H1 (cell line): ENCODE data around the gene RTP2. TPM values are rescaled to one million over a fixed set of nuclear protein-coding genes. Genes with fewer than 3 reads are reported as not detected.

Experiments
- CTCF ChIA-PET: fragments of 300-600 bp; sonication (Branson Sonifier 250); formaldehyde crosslinking; loops from one replicate; lab custom pipeline; 2021; ENCODE audit not compliant: partially characterized antibody; lab: Charles Lee
- POLR2A ChIA-PET: fragments of 300-600 bp; sonication (Branson Sonifier 250); formaldehyde crosslinking; loops from one replicate; lab custom pipeline; 2021; ENCODE audit warnings: inconsistent platforms; ENCODE audit not compliant: partially characterized antibody; lab: Charles Lee
- DNase-seq, 2 experiments: peaks; one replicate each; pipeline versions ENCODE4 v3.0.0 to v3.0.0-alpha.2; 2010 to 2022; ENCODE audit warnings: low spot score in 2 of 2, low read depth in 1 of 2, mixed read lengths in 1 of 2
- FAIRE-seq: peaks from 2 replicates; lab custom pipeline; 2011; peaks lifted over from hg19 to GRCh38; lab: Jason Lieb, UNC
- H2AFZ ChIP-seq: 2 replicates; pipeline ENCODE4 v1.8.1; 2012; ENCODE audit warnings: low read length, inconsistent platforms
- H2AK5ac ChIP-seq: 2 replicates; pipeline ENCODE4 v1.6.1; 2013; ENCODE audit warnings: low read depth, low read length
- H2BK120ac ChIP-seq: replicated peaks from 2 replicates; pipeline ENCODE3; 2013; ENCODE audit warnings: low read depth, low read length, inconsistent platforms
- H2BK12ac ChIP-seq: 2 replicates; pipeline ENCODE4 v1.6.1; 2013; ENCODE audit warnings: low read depth, low read length
- H2BK15ac ChIP-seq: 2 replicates; pipeline ENCODE4 v1.6.1; 2013; ENCODE audit warnings: low read length
- H2BK20ac ChIP-seq: 2 replicates; pipeline ENCODE4 v1.6.1; 2013; ENCODE audit warnings: low read length
- H2BK5ac ChIP-seq: 2 replicates; pipeline ENCODE4 v1.6.1; 2013; ENCODE audit warnings: low read depth, low read length
- H3K14ac ChIP-seq: 2 replicates; pipeline ENCODE4 v1.6.1; 2013; ENCODE audit warnings: inconsistent platforms; ENCODE audit not compliant: insufficient read length
- H3K18ac ChIP-seq: 2 replicates; pipeline ENCODE4 v1.6.1; 2013; ENCODE audit warnings: low read length; ENCODE audit errors: extremely low read depth
- H3K23ac ChIP-seq: 2 replicates; pipeline ENCODE4 v1.6.1; 2013; ENCODE audit warnings: inconsistent platforms; ENCODE audit not compliant: insufficient read length
- H3K23me2 ChIP-seq: 2 replicates; pipeline ENCODE4 v1.6.1; 2013; ENCODE audit warnings: low read depth, low read length
- H3K27ac ChIP-seq: 2 replicates; pipeline ENCODE4 v1.6.1; 2011; ENCODE audit warnings: low read depth, low read length, inconsistent platforms
- H3K27me3 ChIP-seq, 4 experiments: replicated peaks in 1 of 4; 1 replicate in 1 of 4; 2 replicates in 3 of 4; pipeline versions ENCODE4 v1.6.1 to v1.8.1; 2011 to 2013; ENCODE audit warnings: low read length in 3 of 4, mild to moderate bottlenecking in 3 of 4, inconsistent platforms in 2 of 4, mixed read lengths in 2 of 4, moderate library complexity in 1 of 4; ENCODE audit not compliant: control insufficient read depth in 3 of 4, insufficient read depth in 3 of 4; ENCODE audit errors: extremely low read depth in 1 of 4
- H3K36me3 ChIP-seq, 4 experiments: 2 replicates each; pipeline versions ENCODE4 v1.6.1 to v1.8.1; 2011 to 2013; ENCODE audit warnings: mild to moderate bottlenecking in 4 of 4, low read length in 3 of 4, moderate library complexity in 2 of 4, control low read depth in 1 of 4, inconsistent platforms in 1 of 4; ENCODE audit not compliant: insufficient read depth in 4 of 4, control insufficient read depth in 2 of 4
- H3K4ac ChIP-seq: replicated peaks from 2 replicates; pipeline ENCODE3; 2013; ENCODE audit warnings: low read length, low read depth, mixed read lengths, inconsistent platforms; ENCODE audit not compliant: insufficient read length
- H3K4me1 ChIP-seq, 4 experiments: replicated peaks in 1 of 4; 1 replicate in 1 of 4; 2 replicates in 3 of 4; pipeline versions ENCODE4 v1.6.1 to v1.8.1; 2011 to 2013; ENCODE audit warnings: low read length in 3 of 4, inconsistent platforms in 2 of 4, mixed read lengths in 1 of 4; ENCODE audit not compliant: insufficient read depth in 4 of 4, control insufficient read depth in 3 of 4
- H3K4me2 ChIP-seq, 2 experiments: 2 replicates each; pipeline versions ENCODE4 v1.6.1 to v1.8.1; 2011 to 2013; ENCODE audit warnings: low read depth in 2 of 2, low read length in 2 of 2, control low read depth in 1 of 2, inconsistent platforms in 1 of 2, mild to moderate bottlenecking in 1 of 2; ENCODE audit not compliant: insufficient read depth in 1 of 2
- H3K4me3 ChIP-seq, 4 experiments: fragments of 200-600, 300-600 bp in 1 of 4; sonication (generic), shearing (Covaris generic), sonication (Bioruptor Twin) in 1 of 4; 2 replicates each; pipeline versions ENCODE4 v1.5.1 to v1.8.1; 2011 to 2016; ENCODE audit warnings: low read length in 4 of 4, low read depth in 3 of 4, control low read depth in 2 of 4, inconsistent platforms in 2 of 4, mild to moderate bottlenecking in 2 of 4, mixed read lengths in 1 of 4, moderate library complexity in 1 of 4; ENCODE audit not compliant: insufficient read depth in 2 of 4; ENCODE audit errors: extremely low read depth in 1 of 4
- H3K56ac ChIP-seq: replicated peaks from 2 replicates; pipeline ENCODE3; 2013; ENCODE audit warnings: low read depth, mild to moderate bottlenecking, mixed read lengths, low read length, inconsistent platforms; ENCODE audit not compliant: insufficient read length
- H3K79me1 ChIP-seq: 2 replicates; pipeline ENCODE4 v1.6.1; 2013; ENCODE audit warnings: low read depth, low read length, control low read depth
- H3K79me2 ChIP-seq, 2 experiments: 2 replicates each; pipeline versions ENCODE4 v1.6.1 to v1.8.1; 2012 to 2013; ENCODE audit warnings: low read length in 2 of 2, mild to moderate bottlenecking in 2 of 2, inconsistent platforms in 1 of 2; ENCODE audit not compliant: insufficient read depth in 2 of 2, control insufficient read depth in 1 of 2
- H3K9ac ChIP-seq, 4 experiments: replicated peaks in 1 of 4; 1 replicate in 1 of 4; 2 replicates in 3 of 4; pipeline versions ENCODE4 v1.6.1 to v1.8.1; 2011 to 2013; ENCODE audit warnings: low read depth in 3 of 4, low read length in 3 of 4, control low read depth in 2 of 4, mild to moderate bottlenecking in 2 of 4, moderate library complexity in 2 of 4, inconsistent platforms in 1 of 4; ENCODE audit errors: extremely low read depth in 1 of 4
- H3K9me3 ChIP-seq, 2 experiments: 2 replicates each; pipeline versions ENCODE4 v1.6.1 to v1.8.1; 2012 to 2013; ENCODE audit warnings: mild to moderate bottlenecking in 2 of 2, moderate library complexity in 2 of 2, control low read depth in 1 of 2, inconsistent platforms in 1 of 2, low read depth in 1 of 2, low read length in 1 of 2, mixed read lengths in 1 of 2; ENCODE audit not compliant: insufficient read depth in 2 of 2
- H4K20me1 ChIP-seq, 2 experiments: replicated peaks in 1 of 2; 2 replicates each; pipeline versions ENCODE3 to v1.8.1; 2011 to 2013; ENCODE audit warnings: inconsistent platforms in 2 of 2, low read length in 2 of 2, mild to moderate bottlenecking in 1 of 2; ENCODE audit not compliant: insufficient read depth in 2 of 2, control insufficient read depth in 1 of 2
- H4K5ac ChIP-seq: 2 replicates; pipeline ENCODE4 v1.6.1; 2013; ENCODE audit warnings: low read length, low read depth, mixed read lengths, inconsistent platforms; ENCODE audit not compliant: insufficient read length
- H4K8ac ChIP-seq: 2 replicates; pipeline ENCODE4 v1.8.0; 2013; ENCODE audit warnings: mild to moderate bottlenecking, moderate library complexity, low read length, inconsistent platforms; ENCODE audit not compliant: insufficient read depth; ENCODE audit errors: extremely low read depth
- H4K91ac ChIP-seq: replicated peaks from 2 replicates; pipeline ENCODE3; 2013; ENCODE audit warnings: low read length, mixed read lengths, inconsistent platforms; ENCODE audit not compliant: insufficient read length
- CBX5 ChIP-seq: fragments of 300-800, 300-1000 bp; sonication (generic); IDR thresholded peaks from 2 replicates; pipeline ENCODE4 v1.7.1; 2016; ENCODE audit warnings: antibody characterized with exemption, low read length, low read depth
- EGR1 ChIP-seq: IDR thresholded peaks from 2 replicates; pipeline ENCODE4 v1.6.1; 2011; ENCODE audit warnings: low read depth, low read length, borderline replicate concordance
- EZH2 ChIP-seq: fragments of 200-600 bp; sonication (generic); IDR thresholded peaks from 2 replicates; pipeline ENCODE4 v1.7.1; 2012; ENCODE audit warnings: low read depth, mild to moderate bottlenecking, moderate library complexity, low read length, inconsistent platforms; ENCODE audit not compliant: severe bottlenecking
- GTF2F1 ChIP-seq: IDR thresholded peaks from 2 replicates; pipeline ENCODE4 v1.6.1; 2012; ENCODE audit warnings: low read depth, low read length, improper control_type of control experiment, borderline replicate concordance
- KDM1A ChIP-seq: fragments of 200-600, 300-600 bp; sonication (generic); IDR thresholded peaks from 2 replicates; pipeline ENCODE4 v1.7.1; 2016; ENCODE audit warnings: mild to moderate bottlenecking, low read length, borderline replicate concordance
- NRF1 ChIP-seq: IDR thresholded peaks from 2 replicates; pipeline ENCODE4 v1.6.1; 2011; ENCODE audit warnings: mild to moderate bottlenecking, low read depth, low read length, improper control_type of control experiment
- ZNF274 ChIP-seq: IDR thresholded peaks from 2 replicates; pipeline ENCODE4 v1.7.0; 2012; ENCODE audit warnings: low read length, borderline replicate concordance; ENCODE audit errors: extremely low read depth
- WGBS, 2 experiments: shearing (Covaris generic) in 1 of 2; methylation state at CpG; one replicate each; pipeline versions ENCODE4 v1.1.6 to v1.1.7; 2013 to 2015; ENCODE audit warnings: low lambda C conversion rate in 2 of 2, mixed read lengths in 2 of 2, inconsistent platforms in 1 of 2, low coverage in 1 of 2, missing lambda C conversion rate in 1 of 2; ENCODE audit not compliant: insufficient replicate concordance in 2 of 2, insufficient coverage in 1 of 2, insufficient read length in 1 of 2; ENCODE audit errors: extremely low coverage in 1 of 2, missing lambda C conversion rate in 1 of 2; 5-methylcytosine and 5-hydroxymethylcytosine counted together
- polyA plus RNA-seq, 7 experiments: library from polyadenylated mRNA; depleted of rRNA in 3 of 7; stranded (reverse) in 5 of 7; unstranded in 2 of 7; fragments of >200 nt in 5 of 7; fragments of 200-250 nt in 2 of 7; gene quantifications; 1 replicate in 5 of 7; 2 replicates in 1 of 7; 4 replicates in 1 of 7; pipeline versions ENCODE4 v1.2.1 to v1.2.3, GENCODE V29; 2011 to 2013; ENCODE audit warnings: missing spikeins in 2 of 7, mixed read lengths in 2 of 7
- total RNA-seq: library from RNA; stranded (reverse); fragmentation: NEBNext Ultra II Directional; extraction: Animal tissue kit (Norgen Biotek cat#: 25700); gene quantifications from 2 replicates; pipeline ENCODE4 v1.2.1, GENCODE V29; 2021
- TF ChIP-seq, protein P1 (sequence below): IDR thresholded peaks from 2 replicates; pipeline ENCODE4 v1.6.1; 2012; ENCODE audit warnings: inconsistent platforms

RTP2 gene
- total and polyA plus RNA-seq, 2 of the 8 experiments (the other 6 are each of a cell fraction or from before 2014, with no cell fraction given), result not detected

DNA sequence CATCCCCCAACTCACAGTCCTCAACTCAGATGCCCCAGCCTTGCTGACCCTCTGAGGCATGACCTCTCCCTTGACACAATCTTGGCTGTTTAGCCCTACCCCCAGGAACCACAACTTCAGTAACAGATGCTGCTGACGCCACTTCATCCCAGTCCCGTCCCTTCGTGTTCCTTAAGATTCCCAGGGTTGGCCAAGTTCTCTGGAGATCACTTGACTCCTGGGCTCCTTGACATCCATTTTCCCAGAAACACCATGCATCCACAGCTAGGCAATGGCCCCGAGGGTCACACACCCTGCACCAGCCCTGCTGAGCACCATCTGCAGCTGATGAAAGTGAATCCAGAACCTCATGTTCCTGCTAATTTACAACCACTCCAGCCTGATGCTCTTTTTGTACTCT, 6.9 kb downstream of the RTP2 start:
- H4K8ac ChIP-seq, result no peak overlapping the region
- FAIRE-seq, result no peak

More for the DNA sequence above, 6.9 kb downstream of the RTP2 start:
- Histone ChIP-seq H2BK120ac (no peak overlapping the region), H3K4me1 (no peaks in the 10 kb centered on the region), H4K5ac (no peak overlapping the region), H3K23me2 (no peaks in the 10 kb centered on the region), H2BK20ac (no peak overlapping the region), H4K91ac (no peak overlapping the region), H3K79me1 (no peaks in the 10 kb centered on the region), H3K4me3 (no peak overlapping the region), H2AFZ (no peak overlapping the region), H3K23ac (no peak overlapping the region), H3K27me3 (no peaks in the 10 kb centered on the region), H2BK5ac (no peak overlapping the region), H4K20me1 (no peaks in the 10 kb centered on the region), H3K36me3 (no peaks in the 10 kb centered on the region), H2BK12ac (no peak overlapping the region), H3K9me3 (no peaks in the 10 kb centered on the region), H3K79me2 (no peaks in the 10 kb centered on the region)
- WGBS, 2 experiments, result 88% methylated on average over 4 of the region's 4 CpGs; no CpG with 5 or more reads in 1 of the 2 experiments
- POLR2A ChIA-PET, result no interaction called here
- CTCF ChIA-PET, result interaction anchor here (0.7 to 6.4 kb wide), 7 partner anchors 9 to 377 kb away, joined by 3 to 44 read pairs (median 7); partner anchors contain the start of gene SST
- no peak for TF ChIP-seq ZNF274
- TF ChIP-seq KDM1A, result no peak
- no peak for TF ChIP-seq CBX5
- no peak for TF ChIP-seq GTF2F1
- TF ChIP-seq EGR1, result no peak
- TF ChIP-seq EZH2, result no peak
- no peak for TF ChIP-seq NRF1
- TF ChIP-seq, protein P1, sequence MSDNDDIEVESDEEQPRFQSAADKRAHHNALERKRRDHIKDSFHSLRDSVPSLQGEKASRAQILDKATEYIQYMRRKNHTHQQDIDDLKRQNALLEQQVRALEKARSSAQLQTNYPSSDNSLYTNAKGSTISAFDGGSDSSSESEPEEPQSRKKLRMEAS, result no peak
- TF ChIP-seq, all 59 proteins: peak for 0
- Histone ChIP-seq H3K56ac (no peak overlapping the region), H3K14ac (no peak overlapping the region), H3K18ac (no peak overlapping the region), H3K4ac (no peak overlapping the region), H2BK15ac (no peak overlapping the region), H3K27ac (no peak overlapping the region), H2AK5ac (no peak overlapping the region), H3K9ac (no peak overlapping the region), H3K4me2 (no peak overlapping the region)
- DNase-seq, result no peak
